Body of pancreas (tissue), 4 donors: ENCODE measurements around the gene DAB1.

Source experiments
- CTCF ChIP-seq, 7 experiments: fragments of 450-650 bp in 4 of 7; fragments of 200-600 bp in 3 of 7; sonication (generic) in 3 of 7; IDR thresholded peaks; one replicate each; pipeline ENCODE4 v1.5.1; 2016 to 2019; ENCODE audit warnings: antibody characterized with exemption in 7 of 7
- POLR2A ChIP-seq, 3 donors: fragments of 450-650 bp; IDR thresholded peaks; one replicate each; pipeline ENCODE4 v1.6.1; 2016; ENCODE audit warnings: antibody characterized with exemption in 3 of 3, mild to moderate bottlenecking in 2 of 3

- TF ChIP-seq CTCF (IDR thresholded peaks at IDR 0.05) (no peak), POLR2A (IDR thresholded peaks at IDR 0.05) (no peak)
Measured at GRCh38 chr1:57217905-57218304, 206.0 kb downstream of the DAB1 start.
